D341Med (cell line): ENCODE data around the gene KRT6A.
"Not testable (repeated sequence)": the region's sequence is repeated elsewhere in the genome, so short reads cannot be mapped to it uniquely, and the experiment has no call there.

Experiments used
- DNase-seq: peaks from one replicate; pipeline ENCODE4 v3.0.0; 2012; ENCODE audit warnings: low spot score

KRT6A gene

DNA sequence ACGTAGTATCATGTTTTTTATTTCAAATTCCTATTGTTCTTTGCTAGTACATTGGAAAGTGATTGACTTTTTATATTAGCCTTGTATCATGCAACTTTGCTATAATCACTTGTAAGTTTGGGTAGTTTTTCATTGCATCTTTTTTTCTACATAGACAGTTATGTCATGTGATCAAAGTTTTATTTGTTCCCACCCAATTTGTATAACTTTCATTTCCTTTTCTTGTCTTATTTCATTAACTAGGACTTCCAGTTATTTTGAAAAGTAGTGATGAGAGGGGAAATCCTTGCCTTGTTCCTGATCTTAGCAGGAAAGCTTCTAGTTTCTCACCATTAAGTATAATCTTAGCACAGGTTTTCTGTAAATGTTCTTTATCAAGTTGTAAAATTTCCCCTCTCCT, 9.8 kb upstream of the KRT6A start:
- DNase-seq = no peak

DNA sequence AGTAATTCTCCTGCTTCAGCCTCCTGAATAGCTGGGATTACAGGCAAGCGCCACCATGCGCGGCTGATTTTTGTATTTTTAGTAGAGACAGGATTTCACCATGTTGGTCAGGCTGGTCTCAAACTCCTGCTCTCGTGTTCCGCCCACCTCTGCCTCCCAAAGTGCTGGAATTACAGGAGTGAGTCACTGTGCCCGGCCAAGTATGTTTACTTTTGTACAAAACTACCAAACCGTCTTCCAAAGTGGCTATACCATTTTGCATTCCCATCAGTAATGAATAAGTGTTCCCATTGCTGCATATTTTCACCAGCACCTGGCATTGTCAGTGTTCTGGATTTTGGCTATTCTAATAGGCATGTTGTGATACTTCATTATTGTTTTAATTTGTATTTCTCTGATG, 8.4 kb upstream of the KRT6A start:
- DNase-seq = no peak

GRCh38 chr12:52500574-52500973, 7.5 kb upstream of the KRT6A start:
- DNase-seq = not testable (repeated sequence)

- DNase-seq = no peak
These were observed 6.9 kb upstream of the KRT6A start for GRCh38 chr12:52499806-52500560.

DNA sequence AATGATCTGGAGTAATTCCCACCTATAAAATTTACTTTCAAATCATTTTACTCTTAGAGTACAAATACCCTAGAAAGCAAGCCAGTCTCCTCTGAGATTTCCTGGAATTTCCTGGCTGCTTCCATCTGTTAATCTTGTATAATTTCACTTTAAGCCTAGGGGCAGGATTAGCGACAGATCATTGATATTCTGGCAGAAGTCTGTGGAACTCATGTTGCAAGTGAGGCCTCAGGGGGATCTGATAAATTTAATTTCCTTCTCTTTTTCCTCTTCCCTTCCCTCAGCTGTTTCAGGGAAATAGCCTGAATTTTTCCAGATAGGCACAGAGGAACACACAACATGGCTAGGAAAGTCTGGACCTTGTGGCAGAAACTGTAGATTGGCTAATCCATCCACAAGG, 5.9 kb upstream of the KRT6A start:
- DNase-seq = no peak

- no peak for DNase-seq
These were observed 4.9 kb upstream of the KRT6A start for GRCh38 chr12:52497975-52498374.

DNA sequence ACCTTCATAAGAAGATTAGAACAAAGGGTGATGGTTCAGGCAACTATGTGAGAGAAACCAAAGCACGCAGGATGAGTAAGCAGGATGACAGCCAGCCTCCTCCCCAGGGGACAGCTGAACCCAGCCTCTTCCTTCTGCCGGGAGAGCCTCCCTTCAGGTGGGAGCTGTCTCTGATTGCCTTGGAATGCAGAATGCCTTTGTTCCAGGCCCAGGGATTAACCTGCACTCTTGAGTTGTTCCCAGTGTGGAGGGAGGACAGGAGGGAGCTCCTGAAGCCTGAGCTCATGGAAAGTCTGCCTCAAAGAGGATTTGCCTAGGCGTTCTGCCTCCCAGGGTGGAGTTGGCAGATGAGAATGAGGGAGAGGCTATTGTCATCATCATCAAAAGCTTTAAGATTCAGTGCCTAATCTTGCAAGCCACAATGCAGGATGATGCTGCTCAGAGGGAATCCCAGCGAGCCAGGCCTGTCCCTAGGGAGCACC, 3.6 kb upstream of the KRT6A start:
- no peak for DNase-seq

- DNase-seq = no peak
These were observed 3.0 kb upstream of the KRT6A start for GRCh38 chr12:52496054-52496453.

DNA sequence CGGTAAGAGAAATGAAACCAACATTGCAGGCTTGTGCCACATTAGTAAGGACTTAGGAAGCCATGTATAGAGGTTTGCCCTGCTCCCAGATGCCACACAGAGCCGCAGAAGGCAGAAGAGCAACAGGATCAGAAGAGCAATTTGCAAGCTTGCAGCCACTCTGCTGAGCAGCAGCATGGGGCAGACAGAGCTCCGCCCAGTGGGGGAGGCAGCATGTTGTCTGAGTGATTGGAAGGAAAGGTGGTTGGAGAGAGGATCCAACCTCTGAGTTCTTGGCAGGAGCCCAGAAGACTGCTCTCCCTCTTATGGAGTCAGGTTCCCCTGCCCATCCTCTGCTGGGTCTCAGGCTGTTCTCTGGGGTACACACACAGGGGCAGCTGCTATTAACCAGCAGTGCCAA, 2.3 kb upstream of the KRT6A start:
- peak; percentile 34 for DNase-seq

- no peak for DNase-seq
These were observed 1.5 kb upstream of the KRT6A start for GRCh38 chr12:52494518-52494917.

- DNase-seq = no peak
These were observed 1.0 kb upstream of the KRT6A start for GRCh38 chr12:52494100-52494499.

DNA sequence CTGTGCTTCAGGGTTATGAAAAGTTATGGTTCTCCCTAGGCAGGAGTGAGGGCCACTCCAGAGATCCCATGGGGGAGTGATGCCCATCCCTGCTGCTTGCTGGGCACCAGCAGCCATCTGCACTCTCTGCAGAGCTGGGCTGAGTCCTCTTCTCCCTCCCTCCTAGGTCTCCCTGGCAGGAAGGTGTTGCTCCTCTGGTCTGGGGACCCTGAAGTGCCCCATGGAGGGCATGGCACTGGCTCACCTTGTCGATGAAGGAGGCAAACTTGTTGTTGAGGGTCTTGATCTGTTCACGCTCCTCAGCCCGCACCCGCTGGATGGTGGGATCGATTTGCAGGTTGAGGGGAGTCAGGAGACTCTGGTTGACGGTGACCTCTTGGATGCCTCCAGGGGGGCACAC, 652 bp downstream of the KRT6A start:
- DNase-seq = not testable (repeated sequence)

GRCh38 chr12:52491495-52491894, 1.6 kb downstream of the KRT6A start:
- DNase-seq = not testable (repeated sequence)

DNA sequence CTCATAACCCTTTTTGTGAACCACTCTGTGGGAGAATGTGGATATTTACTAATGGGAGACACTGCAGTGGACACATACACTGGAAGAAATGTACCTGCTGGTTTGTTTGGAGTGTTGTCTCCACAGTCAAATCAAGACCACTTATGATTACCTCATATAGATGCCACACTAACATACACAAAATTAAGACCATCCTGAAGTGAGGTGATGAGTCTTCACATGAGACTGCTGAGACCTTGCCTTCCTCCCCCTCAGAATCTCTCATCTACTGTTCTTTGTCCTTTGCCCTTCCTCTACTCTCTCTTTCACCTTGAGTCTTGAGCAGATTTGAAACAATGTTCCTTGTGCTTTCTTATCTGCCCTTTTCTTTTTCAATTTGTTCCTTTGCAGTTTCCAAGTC, 4.3 kb downstream of the KRT6A start:
- no peak for DNase-seq

DNA sequence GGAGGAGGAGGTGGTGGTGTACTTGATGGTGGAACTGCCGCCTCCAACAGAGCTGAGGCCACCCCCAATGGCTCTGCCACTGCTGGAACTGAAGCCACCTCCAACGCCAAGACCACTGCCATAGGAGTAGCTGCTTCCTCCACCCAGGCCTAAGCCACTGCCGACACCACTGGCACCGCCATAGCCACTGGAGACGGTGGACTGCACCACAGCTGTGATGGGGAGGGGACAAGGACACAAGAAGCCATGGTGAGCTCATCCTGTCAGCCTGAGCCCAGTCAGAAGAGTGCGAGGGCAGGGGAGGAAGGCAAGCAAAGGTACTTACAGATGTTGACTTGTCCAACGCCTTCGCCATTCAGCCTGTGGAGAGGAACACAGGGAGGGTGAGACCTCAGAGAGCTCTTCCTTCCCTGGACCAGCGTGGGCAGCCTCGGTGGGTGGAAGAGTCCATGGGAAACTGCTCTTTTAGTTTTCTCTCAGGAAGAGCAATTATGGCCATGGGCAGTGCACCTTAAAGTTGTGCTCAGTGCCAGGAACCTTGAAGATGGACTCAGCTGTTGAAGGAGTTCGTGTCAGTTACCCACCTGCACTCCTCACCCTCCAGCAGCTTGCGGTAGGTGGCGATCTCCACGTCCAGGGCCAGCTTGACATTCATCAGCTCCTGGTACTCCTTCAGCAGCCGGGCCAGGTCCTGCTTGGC, 5.2 kb downstream of the KRT6A start:
- DNase-seq = not testable (repeated sequence)

GRCh38 chr12:52487211-52487610, 5.8 kb downstream of the KRT6A start:
- no peak for DNase-seq

DNA sequence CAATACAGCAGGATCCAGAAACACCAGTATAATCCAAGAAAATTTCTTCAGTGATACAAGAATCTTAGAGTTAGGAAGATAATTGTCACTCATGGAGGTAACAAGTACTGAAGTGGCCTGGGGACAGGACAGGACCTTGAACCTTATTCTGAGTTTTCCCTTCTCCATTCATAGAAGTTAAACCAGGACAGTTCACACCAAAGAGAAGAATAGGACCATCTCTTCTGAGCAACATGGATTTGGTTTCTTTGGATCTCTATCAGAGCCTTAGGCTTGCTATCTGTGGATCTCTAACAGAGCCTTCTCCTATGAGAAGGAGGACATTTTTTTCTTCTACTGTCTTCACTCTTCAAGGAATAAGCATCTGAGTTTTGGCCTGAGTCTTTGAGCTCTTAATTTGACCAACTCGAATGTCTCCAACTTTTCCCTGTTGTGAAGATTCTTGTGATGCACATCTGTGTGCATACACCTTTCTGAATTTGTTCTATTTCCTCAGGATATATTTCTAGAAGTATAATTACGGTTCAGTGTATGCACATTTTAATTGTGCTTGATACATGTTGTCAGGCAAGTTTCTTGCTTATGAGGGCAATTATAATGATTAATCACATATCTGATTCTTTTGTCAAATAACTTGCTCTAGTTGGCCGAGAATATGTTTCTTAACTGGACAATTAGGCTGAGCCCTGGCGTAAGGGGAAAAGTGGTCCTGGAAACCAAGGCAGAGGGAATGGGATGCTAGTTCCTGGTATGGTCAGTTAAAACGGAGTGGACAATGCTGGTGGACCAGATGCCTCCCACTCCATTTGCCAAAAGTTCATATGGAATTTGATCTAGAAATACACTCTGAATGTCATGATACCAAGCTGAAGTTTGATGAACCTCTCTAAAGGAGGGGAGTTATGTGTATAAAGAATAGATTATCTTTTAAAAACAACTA, 6.6 kb downstream of the KRT6A start:
- DNase-seq = no peak

- DNase-seq = no peak
These were observed 13.0 kb downstream of the KRT6A start for GRCh38 chr12:52480073-52480472.

- DNase-seq = no peak
These were observed 15.4 kb downstream of the KRT6A start for GRCh38 chr12:52477651-52478050.

- DNase-seq = no peak
These were observed 18.8 kb downstream of the KRT6A start for GRCh38 chr12:52474212-52474611.

GRCh38 chr12:52473768-52474167, 19.3 kb downstream of the KRT6A start, which contains the start of gene KRT6C:
KRT6C (minus strand) TSS chr12:52473805; CDS start chr12:52473737, 68 bp downstream.
- DNase-seq = no peak

DNA sequence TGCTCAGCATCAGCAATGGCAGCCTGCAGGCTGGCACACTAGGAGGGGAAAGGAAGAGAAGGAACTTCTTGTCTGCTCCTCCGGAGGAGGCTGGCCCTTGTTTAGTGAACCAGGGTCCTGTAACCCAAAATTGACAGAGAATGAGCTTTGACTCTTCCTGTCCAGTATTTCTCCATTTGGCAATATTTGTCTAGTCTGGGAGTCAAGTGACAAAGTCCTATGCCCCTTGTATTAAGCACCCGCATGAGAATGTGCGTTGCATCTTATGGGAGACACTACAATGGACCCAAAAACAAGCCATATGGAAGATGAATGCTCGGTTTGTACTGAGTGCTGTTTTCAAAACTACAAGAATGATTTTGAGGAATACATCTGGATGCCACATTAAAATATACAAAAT, 23.2 kb downstream of the KRT6A start:
- DNase-seq = no peak
